H1 (cell line): ENCODE data around the gene ADGRB3.

Experiments used
- POLR2A ChIP-seq, 2 experiments: IDR thresholded peaks; 1 replicate in 1 of 2; 2 replicates in 1 of 2; pipeline ENCODE4 v1.6.1; 2011; ENCODE audit warnings: low read depth in 2 of 2, low read length in 2 of 2, mild to moderate bottlenecking in 2 of 2; ENCODE audit errors: control extremely low read depth in 1 of 2
- YY1 ChIP-seq: IDR thresholded peaks from 2 replicates; pipeline ENCODE4 v1.6.1; 2011; ENCODE audit warnings: low read depth, mild to moderate bottlenecking, low read length
- TF ChIP-seq, protein P1 (sequence below), 3 experiments: IDR thresholded peaks; 1 replicate in 2 of 3; 2 replicates in 1 of 3; pipeline versions ENCODE4 v1.5.1 to v1.6.1; 2011; ENCODE audit warnings: low read length in 3 of 3, mild to moderate bottlenecking in 3 of 3, inconsistent platforms in 2 of 3, low read depth in 1 of 3, moderate library complexity in 1 of 3; ENCODE audit not compliant: insufficient read depth in 1 of 3; ENCODE audit errors: control extremely low read depth in 1 of 3

DNA sequence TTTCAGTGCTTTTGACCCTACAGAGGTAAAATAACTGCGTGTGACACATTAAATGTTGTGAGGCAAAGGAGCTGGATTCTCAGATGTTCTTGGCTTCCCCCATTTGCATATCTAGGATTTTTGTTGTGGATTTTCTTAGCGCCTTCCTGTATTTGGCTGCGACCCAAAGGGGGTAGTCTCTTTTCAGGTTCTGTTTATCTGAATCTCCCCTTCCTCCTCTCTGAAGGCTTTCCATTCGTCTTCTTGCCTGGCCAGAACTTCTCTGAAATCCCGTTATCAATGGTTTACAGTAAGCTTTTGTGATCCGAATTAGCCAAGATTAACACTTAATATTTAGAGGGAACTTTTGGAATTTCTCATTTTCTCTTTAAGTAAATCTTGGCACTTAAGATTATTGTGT lies 60.8 kb downstream of the ADGRB3 start:
- TF ChIP-seq, protein P1, sequence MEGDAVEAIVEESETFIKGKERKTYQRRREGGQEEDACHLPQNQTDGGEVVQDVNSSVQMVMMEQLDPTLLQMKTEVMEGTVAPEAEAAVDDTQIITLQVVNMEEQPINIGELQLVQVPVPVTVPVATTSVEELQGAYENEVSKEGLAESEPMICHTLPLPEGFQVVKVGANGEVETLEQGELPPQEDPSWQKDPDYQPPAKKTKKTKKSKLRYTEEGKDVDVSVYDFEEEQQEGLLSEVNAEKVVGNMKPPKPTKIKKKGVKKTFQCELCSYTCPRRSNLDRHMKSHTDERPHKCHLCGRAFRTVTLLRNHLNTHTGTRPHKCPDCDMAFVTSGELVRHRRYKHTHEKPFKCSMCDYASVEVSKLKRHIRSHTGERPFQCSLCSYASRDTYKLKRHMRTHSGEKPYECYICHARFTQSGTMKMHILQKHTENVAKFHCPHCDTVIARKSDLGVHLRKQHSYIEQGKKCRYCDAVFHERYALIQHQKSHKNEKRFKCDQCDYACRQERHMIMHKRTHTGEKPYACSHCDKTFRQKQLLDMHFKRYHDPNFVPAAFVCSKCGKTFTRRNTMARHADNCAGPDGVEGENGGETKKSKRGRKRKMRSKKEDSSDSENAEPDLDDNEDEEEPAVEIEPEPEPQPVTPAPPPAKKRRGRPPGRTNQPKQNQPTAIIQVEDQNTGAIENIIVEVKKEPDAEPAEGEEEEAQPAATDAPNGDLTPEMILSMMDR (IDR thresholded peaks at IDR 0.05; ENCODE audit: control extremely low read depth in 1 of 3, insufficient read depth in 1 of 3, low read depth in 1 of 3, low read length in 3 of 3), result no peak
- TF ChIP-seq POLR2A (IDR thresholded peaks at IDR 0.05; ENCODE audit: control extremely low read depth in 1 of 2, low read depth in 2 of 2, low read length in 2 of 2) (no peak), YY1 (no peak)
